Ovary (tissue), 9 donors: ENCODE measurements around the gene NEBL. TPM values are rescaled to one million over a fixed set of nuclear protein-coding genes. Genes with fewer than 3 reads are reported as not detected.

Experiments
- DNase-seq, 5 donors: peaks; one replicate each; pipeline ENCODE4 v3.0.0-alpha.2; 2019 to 2020
- H3K27ac ChIP-seq, 2 donors: fragments of 200-600 bp; one replicate each; pipeline versions ENCODE4 v1.5.1 to v1.8.0; 2019 to 2022
- H3K27me3 ChIP-seq: fragments of 200-600 bp; one replicate; pipeline ENCODE4 v1.8.0; 2022
- H3K36me3 ChIP-seq: fragments of 200-600 bp; sonication (generic); one replicate; pipeline ENCODE4 v1.5.1; 2019
- H3K4me1 ChIP-seq: one replicate; pipeline ENCODE4 v1.8.1; 2013; ENCODE audit warnings: mild to moderate bottlenecking, moderate library complexity; ENCODE audit not compliant: insufficient read depth
- H3K4me3 ChIP-seq: fragments of 200-600 bp; sonication (generic); one replicate; pipeline ENCODE4 v1.5.1; 2017
- H3K9me3 ChIP-seq, 2 donors: fragments of 200-600 bp in 1 of 2; sonication (generic) in 1 of 2; one replicate each; pipeline versions ENCODE4 v1.5.1 to v1.8.1; 2013 to 2019; ENCODE audit warnings: mild to moderate bottlenecking in 1 of 2, moderate library complexity in 1 of 2
- CTCF ChIP-seq, 3 donors: fragments of 450-650 bp in 2 of 3; fragments of 200-600 bp in 1 of 3; IDR thresholded peaks; one replicate each; pipeline versions ENCODE4 v1.5.1 to v1.8.0; 2016 to 2022; ENCODE audit warnings: antibody characterized with exemption in 3 of 3, mild to moderate bottlenecking in 1 of 3
- EP300 ChIP-seq: sonication (generic); formaldehyde crosslinking; IDR thresholded peaks from one replicate; pipeline ENCODE4 v1.6.1; 2017; ENCODE audit warnings: antibody characterized with exemption
- POLR2A ChIP-seq: fragments of 450-650 bp; IDR thresholded peaks from one replicate; pipeline ENCODE4 v1.6.1; 2017; ENCODE audit warnings: antibody characterized with exemption, mild to moderate bottlenecking, moderate library complexity
- WGBS, 3 donors: extraction: QIAGEN DNeasy Blood & Tissue Kit in 1 of 3; methylation state at CpG; one replicate each; pipeline versions ENCODE4 v1.1.5 to v1.1.7; 2013 to 2017; 5-methylcytosine and 5-hydroxymethylcytosine counted together
- intact Hi-C, 4 donors: fragments of 100-400 bp; cut with DNase I; formaldehyde crosslinking; loops; one replicate each; pipeline versions ENCODE4 v1.11.0 to v1.15.1; 2022 to 2023
- polyA plus RNA-seq, 2 donors: library from polyadenylated mRNA; stranded (reverse); fragments of 200-250 nt in 1 of 2; fragments of 350-450 nt in 1 of 2; fragmentation: Illumina TruSeq in 1 of 2; extraction: RNeasy Lipid Tissue Mini Kit (QIAGEN cat#74804) in 1 of 2; gene quantifications; one replicate each; pipeline ENCODE4 v1.2.3, GENCODE V29; 2013 to 2014
- total RNA-seq, 7 donors: library from RNA; depleted of rRNA in 2 of 7; stranded (reverse); fragments of >200 nt in 2 of 7; fragmentation: NEBNext Ultra II Directional in 3 of 7; extraction: Animal tissue kit (Norgen Biotek cat#: 25700) in 3 of 7; gene quantifications; one replicate each; pipeline versions ENCODE4 v1.1.0 to v1.2.4, GENCODE V29; 2016 to 2023
- donor health status: DM: no; HTN: no; CAD: no; lungs with moderate emphysema.
- donor health status: DM: no; HTN: no; CAD: no.
- donor health status: Bipolar disorder and iron deficiency.
- donor health status: DM: yes; HTN: yes; CAD: no.
- donor health status: DM: no; HTN: no; CAD: no.
- donor health status: DM: yes; HTN: yes; CAD: no.

The NEBL gene
- total and polyA plus RNA-seq, 9 donors, result 0.83 to 17.9 (median 3.1) TPM

- Histone ChIP-seq H3K4me1 (no peaks in the 10 kb centered on the region), H3K27ac (no peak overlapping the region), H3K36me3 (no peaks in the 10 kb centered on the region), H3K27me3 (no peaks in the 10 kb centered on the region), H3K9me3 (no peaks in the 10 kb centered on the region), H3K4me3 (no peak overlapping the region)
- DNase-seq, result no peak
- intact Hi-C loops, result no loop called here
- WGBS, 3 donors, result 50 to 67% (median 63%) methylated on average over 1 of the region's 1 CpG
- TF ChIP-seq EP300, result no peak
- no peak for TF ChIP-seq CTCF (IDR thresholded peaks at IDR 0.05)
- no peak for TF ChIP-seq POLR2A
Measured at GRCh38 chr10:20856484-20856883, 40.6 kb downstream of the NEBL start.

- Histone ChIP-seq H3K36me3 (no peaks in the 10 kb centered on the region), H3K4me3 (no peak overlapping the region), H3K27me3 (no peaks in the 10 kb centered on the region), H3K4me1 (no peaks in the 10 kb centered on the region), H3K27ac (no peak overlapping the region), H3K9me3 (no peaks in the 10 kb centered on the region)
- WGBS, 3 donors, result 3 to 9% (median 6%) methylated on average over 5 of the region's 5 CpGs
- DNase-seq, result no peak
- no peak for TF ChIP-seq CTCF (IDR thresholded peaks at IDR 0.05)
- TF ChIP-seq EP300, result no peak
- intact Hi-C loops, result no loop called here
Measured at GRCh38 chr10:20855398-20856038, 41.6 kb downstream of the NEBL start.

- WGBS, 3 donors, result 95 to 98% (median 95%) methylated on average over 2 of the region's 2 CpGs
- Histone ChIP-seq H3K4me1 (no peaks in the 10 kb centered on the region), H3K27ac (no peak overlapping the region), H3K9me3 (no peaks in the 10 kb centered on the region), H3K27me3 (no peaks in the 10 kb centered on the region), H3K4me3 (no peak overlapping the region), H3K36me3 (no peaks in the 10 kb centered on the region)
- DNase-seq, result no peak
- intact Hi-C loops, result no loop called here
- no peak for TF ChIP-seq POLR2A
- TF ChIP-seq EP300, result no peak
- no peak for TF ChIP-seq CTCF (IDR thresholded peaks at IDR 0.05)
Measured at GRCh38 chr10:20853276-20853675, 43.8 kb downstream of the NEBL start.

GRCh38 chr10:20852303-20852702 lies 44.8 kb downstream of the NEBL start:
- no peak for TF ChIP-seq EP300
- TF ChIP-seq POLR2A, result no peak
- TF ChIP-seq CTCF (IDR thresholded peaks at IDR 0.05), result no peak
- WGBS, 3 donors, result 96% methylated on average over 10 of the region's 10 CpGs
- no peaks in the 10 kb centered on the region for H3K36me3 ChIP-seq
- H3K27me3 ChIP-seq, result no peaks in the 10 kb centered on the region
- no peak for DNase-seq
- intact Hi-C loops, result no loop called here
- H3K4me1 ChIP-seq, result no peaks in the 10 kb centered on the region
- no peak overlapping the region for H3K27ac ChIP-seq
- H3K9me3 ChIP-seq, result no peaks in the 10 kb centered on the region
- H3K4me3 ChIP-seq, result no peak overlapping the region
